HG03354 (cell line): ENCODE results near the gene ACAD8.
"Not testable (repeated sequence)": the region's sequence is repeated elsewhere in the genome, so short reads cannot be mapped to it uniquely, and the experiment has no call there.

Experiments
- ATAC-seq: cut with Tn5 transposase; IDR thresholded peaks from one replicate; pipeline ENCODE4 v1.9.1; 2021; ENCODE audit warnings: mild to moderate bottlenecking; ENCODE audit not compliant: unreplicated experiment, poor library complexity, severe bottlenecking

The ACAD8 gene

DNA sequence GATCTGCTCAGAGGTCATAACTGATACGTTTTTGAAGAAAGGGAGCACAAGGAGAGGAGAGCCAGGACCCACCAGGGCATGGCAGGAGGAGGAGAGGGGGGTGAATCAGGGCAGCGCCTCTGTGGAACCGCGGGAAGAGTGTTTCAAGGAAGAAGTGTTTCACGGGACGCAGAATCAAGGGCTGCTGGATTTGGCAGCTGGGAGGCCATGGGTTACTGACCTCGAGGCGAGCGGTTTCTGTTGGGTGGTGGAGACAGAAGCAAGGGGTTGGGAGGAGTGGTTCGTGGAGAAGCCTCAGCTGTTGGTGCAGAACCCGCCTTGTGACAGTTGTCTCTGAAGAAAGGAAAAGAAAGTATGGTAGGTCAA is 15.8 kb upstream of the ACAD8 start:
- no peak for ATAC-seq

DNA sequence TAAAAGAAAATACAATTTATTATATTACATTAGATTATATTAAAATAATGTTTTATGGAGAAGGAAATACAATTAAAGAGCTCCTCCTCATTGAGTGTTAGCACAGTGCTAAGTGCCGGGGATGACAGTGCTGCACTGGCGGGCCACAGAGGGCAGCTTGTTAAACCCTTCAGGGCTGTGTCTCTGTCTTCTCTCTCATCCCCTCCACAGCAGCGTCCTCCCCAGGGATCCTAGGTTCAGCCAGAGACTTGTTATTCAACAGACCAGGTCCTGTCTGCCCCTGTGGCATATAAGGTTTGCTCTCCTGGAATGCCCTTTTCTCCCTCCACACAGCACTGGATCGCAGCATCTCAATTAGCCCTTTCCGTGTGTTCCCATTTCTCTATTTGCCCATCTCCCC is 14.4 kb upstream of the ACAD8 start:
- ATAC-seq, result no peak

DNA sequence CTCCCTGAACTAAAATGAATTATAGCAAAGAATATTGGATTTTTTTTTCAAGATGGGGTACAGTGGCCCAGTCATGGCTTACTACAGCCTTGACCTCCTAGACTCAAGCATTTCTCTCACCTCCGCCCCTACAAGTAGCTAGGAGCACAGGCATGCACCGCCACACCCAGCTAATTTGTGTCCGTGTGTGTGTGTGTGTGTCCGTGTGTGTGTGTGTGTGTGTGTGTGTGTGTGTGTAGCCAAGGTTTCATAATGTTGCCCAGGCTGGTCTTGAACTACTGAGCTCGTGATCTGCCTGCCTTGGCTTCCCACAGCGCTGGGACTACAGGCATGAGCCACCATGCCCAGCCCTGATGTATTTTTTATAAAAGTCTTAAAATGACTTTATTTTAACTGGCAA is 12.8 kb upstream of the ACAD8 start:
- ATAC-seq, result no peak

DNA sequence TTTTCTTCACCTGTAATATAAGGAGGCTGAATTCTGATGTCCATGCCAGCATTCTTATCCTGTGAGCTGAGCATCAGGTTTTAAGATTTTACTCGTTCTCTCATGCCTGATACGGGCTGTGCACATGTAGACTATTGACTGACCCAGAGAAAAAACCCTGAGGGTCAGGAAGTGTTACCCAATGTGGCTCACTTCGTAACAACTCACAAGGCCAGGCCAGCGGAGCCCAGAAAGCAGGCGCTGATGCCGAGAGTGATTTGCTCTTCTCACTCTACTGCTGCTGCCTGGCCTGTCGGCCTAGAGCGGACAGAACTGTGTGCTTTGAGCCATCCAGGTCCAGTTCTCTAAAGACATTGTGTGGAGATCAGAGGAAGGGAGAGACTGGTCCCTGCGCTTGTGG is 11.0 kb upstream of the ACAD8 start:
- ATAC-seq, result no peak

DNA sequence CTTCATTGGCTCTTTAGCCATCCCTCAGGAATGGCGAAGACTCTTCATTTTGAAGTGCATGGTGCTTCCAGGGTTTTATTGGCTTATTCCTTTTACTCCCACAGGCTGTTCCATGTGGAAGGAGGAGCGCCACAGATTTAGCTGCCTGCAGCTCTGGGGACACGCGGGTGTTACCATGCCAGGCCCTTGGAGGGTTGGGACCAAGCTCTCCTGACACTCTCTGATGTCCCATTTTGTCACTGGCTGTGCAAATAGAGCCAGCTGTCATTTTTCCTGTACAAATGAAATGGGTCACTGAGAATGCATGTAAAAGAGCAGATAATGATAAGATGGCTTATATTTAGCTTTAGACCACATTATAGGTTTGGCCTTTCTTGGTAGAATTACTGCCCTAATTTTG is 9.5 kb upstream of the ACAD8 start:
- no peak for ATAC-seq

DNA sequence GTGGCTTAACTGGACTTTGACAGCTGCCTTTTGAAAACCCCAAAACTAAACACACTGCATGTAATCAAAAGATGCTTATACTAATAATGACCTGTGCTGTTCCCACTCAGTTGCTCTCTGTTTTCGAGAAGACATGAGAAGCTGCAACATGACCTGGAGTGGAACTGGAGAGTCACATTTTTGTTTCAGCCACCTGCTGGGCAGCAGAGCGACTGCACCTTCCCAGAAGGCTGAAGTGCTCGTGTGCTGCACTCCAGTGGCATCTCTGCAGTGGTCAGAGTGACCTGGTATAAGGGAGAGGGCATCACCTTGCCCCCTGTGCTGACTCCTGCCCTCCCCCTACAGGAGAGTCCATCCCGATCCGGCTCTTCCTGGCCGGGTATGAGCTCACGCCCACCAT is 8.8 kb upstream of the ACAD8 start:
- ATAC-seq, result peak; percentile 94

DNA sequence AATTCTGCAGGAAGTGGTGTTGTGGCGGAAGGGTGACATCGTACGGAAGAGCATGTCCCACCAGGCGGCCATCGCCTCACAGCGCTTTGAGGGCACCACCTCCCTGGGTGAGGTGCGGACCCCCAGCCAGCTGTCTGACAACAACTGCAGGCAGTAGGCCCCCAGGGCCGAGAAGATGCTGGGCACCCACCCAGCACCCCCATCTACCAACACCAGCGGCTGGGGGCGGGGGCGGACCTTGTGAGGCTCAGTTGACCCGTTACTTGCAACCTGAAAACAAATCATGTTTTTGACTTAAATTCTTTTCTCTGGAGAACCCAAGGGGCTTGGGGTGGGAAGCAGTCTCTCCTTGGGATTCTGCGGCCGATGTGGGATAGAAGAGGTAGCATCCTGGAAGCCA is 7.9 kb upstream of the ACAD8 start:
- ATAC-seq, result no peak

DNA sequence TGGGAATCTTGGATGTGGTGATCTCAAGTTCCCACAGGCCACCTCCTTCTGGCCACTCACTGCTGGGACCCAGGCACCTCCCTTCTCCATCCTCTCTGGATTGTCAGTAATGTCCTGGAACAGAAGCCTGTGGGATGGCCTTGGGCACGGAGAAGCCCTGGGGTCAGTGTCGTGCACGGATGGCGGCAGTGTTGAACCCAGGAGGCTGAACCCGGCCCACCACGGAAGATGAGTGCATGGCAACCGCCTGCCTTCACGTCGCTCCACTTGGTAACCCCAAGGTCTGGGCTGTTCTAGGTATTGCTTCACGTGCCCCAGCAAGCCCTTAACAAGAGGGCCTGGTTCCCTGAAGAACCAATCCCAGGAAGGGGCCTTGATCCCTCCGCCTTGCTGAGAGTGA is 7.3 kb upstream of the ACAD8 start:
- ATAC-seq, result no peak

DNA sequence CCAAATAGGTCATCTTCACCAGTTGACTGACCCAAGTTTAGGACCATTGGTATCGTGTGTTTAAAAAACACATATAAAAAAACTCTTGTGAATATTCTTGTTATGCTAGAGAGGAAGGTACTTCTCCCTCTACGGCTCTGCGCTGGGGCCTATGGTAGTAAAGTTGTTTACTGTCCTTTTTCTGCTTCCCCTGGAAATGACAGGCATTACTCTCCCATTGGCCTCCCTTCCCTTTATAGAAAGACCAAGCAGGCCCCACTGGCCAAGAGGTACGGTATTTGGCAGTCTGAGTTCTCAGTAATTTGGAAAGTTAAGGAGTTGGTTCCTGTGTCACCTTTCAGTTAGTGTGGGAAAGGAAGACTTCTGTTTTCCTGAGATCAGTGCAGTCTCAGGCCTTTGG is 6.7 kb upstream of the ACAD8 start:
- no peak for ATAC-seq

DNA sequence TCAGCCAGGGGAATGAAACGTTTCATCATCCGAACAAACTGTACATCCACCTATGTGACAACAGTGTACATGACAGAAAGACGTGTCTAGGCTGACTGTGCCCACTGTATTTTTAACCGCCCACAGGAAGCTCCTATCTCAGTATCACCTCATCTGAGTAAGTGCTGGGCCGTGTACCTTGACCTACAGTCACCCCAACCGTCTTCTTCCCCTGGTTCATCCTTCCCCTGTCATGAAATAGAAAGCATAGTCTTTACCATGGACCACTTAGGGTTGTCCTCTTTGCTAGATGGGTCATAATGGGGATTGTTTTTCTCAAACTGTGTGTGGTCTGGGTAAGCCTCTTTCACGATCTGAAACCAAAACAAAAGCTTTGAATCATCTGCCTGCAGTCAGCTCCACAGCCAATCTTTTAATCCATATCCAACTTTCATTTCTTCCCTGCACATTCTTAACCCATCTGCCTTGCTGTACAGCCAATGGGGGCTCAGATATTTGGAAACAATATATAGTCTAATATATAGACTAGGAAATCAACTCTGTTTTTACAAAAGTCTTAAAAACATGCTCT is 4.4 kb upstream of the ACAD8 start:
- no peak for ATAC-seq

DNA sequence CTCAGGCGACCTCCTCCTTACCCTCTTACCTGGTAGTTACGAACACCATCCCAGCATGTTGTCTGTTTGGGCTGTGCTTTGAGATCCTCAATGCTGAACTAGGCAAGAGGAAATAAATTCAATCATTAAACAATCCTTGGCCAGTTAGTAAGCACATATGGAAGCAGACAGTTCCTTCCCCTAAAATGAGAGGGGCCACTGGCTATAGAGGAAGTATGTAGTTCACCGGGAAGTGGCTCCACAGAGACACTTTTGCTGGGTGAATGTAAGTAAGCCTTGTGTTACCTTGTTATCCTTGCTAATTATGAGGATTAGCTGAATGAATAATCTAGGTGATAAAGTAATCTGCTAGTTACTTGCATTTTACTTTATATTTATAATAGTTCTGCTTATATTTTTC is 3.1 kb upstream of the ACAD8 start:
- no peak for ATAC-seq

DNA sequence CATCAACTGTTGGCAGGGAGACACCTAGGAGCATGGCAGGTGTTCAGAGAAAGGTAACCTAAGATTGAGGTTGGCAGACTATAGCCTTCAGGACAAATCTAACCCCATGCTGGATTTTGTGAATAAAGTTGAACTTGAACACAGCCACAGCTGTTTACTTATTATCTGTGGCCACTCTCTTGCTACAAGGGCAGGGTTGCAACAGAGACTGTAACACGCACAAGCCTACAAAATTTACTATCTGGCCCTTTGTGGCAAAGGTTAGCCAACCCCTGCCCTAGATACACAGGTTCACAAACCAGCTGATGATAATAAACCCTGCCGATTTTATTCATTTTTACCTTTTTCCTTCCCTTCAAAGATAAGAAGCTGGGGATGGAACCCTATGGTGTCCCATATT is 2.7 kb upstream of the ACAD8 start:
- no peak for ATAC-seq

DNA sequence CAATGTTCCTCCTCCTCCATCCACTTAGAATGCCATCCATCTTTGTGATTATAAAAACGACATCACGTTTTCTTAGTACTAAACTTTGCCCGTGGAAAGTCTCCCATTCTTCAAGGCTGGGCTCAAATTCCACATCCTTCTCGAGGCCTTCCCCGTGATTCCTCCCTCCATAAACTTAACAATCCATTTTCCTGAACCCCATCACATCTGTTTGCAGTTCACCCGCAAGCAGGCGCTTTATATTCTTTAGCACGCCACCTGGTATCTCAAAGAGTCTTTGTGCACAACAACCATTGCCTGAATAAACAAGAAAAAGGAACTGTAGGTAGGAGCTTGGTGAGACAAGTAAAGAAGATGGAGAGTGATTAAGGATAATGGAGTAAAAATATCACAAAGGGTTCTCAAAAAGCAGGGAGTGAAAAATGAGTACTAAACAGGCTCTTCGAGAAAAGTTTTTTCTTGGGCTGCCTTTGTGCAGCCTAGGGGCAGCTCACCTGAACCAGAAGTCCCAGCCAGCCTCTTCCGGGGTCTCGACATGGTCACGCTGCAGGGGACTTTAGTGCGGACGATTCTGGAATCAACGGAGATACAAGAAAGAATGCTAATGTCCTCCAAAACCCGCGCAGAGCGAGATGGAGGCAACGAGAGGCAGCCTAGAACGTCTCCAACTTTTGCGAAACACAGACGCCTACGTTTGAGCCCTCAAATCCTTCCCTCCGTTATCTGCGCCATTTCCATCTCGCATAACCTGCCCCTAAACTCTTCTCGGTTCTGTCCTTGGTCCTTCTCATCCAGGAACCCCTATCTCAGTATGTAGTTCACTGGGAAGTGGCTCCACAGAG is 801 bp upstream of the ACAD8 start:
- ATAC-seq, result peak; percentile 32

DNA sequence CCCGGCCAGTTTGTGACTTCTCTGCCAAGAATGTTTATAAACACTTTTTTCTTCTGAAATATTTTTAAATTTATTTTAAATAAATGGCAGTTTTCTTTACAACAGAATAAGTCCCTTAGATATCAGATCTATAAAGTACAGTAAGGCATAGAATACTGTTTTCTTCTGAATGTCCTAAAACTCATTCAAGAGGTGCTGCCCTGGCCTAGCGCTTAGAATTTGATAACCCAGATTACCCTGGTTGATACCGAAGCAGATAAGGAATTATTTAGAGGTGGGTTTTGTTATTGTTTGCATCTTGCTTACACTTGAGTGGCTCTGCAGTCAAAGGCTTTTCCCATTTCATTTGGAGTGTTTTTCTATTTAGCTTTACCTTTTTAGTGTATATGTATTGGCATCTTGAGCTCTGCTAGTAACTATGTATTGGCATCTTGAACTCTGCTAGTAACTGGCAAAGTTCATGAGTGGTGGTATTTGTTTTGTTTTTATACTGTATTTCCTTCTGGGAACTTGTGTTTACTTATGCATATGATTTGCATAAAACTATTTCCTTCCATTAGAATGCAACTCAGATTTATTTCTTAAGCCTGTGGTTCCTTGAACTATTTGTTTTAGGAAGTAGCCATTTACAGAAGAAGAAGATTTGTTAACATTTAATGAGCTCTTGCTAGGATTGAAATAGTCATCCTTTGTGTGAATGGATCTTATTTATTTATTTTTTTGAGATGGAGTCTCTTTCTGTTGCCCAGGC is 1.2 kb downstream of the ACAD8 start:
- ATAC-seq, result no peak

DNA sequence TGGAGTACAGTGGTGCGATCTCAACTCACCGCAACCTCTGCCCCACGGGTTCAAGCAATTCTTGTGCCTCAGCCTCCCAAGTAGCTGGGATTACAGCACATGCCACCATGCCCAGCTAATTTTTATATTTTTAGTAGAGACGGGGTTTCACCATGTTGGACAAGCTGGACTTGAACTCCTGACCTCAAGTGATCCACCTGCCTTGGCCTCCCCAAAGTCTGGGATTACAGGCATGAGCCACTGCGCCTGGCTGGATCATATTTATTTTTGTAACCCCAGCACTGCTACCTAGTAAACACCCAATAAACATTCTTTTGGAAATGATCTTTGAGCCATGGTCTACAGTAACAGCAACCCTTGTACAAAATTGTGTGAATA is 1.8 kb downstream of the ACAD8 start:
- not testable (repeated sequence) for ATAC-seq

DNA sequence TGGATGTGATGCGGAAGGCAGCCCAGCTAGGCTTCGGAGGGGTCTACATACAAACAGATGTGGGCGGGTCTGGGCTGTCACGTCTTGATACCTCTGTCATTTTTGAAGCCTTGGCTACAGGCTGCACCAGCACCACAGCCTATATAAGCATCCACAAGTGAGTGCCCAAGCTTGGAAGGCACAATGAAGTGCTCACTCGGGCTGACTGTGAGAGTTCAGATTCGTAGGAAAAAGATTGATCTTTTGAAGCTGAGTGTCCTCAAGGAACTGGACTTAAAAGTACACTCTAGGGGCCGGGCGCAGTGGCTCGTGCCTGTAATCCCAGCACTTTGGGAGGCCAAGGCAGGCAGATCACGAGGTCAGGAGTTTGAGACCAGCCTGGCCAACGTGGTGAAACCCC is 3.7 kb downstream of the ACAD8 start:
- no peak for ATAC-seq

DNA sequence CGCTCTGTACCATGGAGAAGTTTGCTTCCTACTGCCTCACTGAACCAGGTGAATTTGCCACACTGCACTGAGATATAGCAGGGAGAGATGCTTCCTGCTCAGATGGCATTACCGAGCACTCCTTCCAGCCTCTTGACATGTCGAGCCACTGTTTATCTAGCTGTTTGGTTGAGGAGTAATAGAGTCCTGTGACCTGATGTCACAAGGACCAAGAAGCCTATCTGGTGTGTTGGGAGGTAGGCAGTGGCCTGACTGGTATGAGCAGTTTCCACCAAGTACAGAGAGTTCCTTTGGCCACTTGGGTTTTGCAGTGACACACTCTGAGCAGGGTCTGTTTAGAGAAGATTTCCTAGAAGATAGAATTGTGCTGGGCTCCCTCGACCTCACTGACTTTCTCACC is 5.2 kb downstream of the ACAD8 start:
- no peak for ATAC-seq

DNA sequence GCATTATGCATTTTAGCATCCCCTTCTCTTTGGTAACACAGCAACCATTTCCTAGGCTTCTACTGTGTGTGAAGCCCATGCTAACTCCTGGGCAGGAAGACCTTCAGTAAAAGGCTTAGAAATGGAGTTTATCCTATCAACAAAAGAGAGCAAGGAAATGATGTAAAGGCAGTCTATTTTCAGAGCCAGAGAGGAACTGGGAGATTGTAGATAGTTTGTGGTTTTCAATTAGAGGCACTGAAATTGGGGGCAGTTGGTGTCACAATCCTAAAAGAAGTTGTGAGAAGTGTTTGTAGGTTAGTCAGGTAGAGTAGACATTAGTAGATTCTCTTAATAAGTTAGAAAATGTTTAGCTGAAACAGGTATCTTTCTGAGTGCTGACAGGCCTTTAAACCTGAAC is 7.1 kb downstream of the ACAD8 start:
- no peak for ATAC-seq

DNA sequence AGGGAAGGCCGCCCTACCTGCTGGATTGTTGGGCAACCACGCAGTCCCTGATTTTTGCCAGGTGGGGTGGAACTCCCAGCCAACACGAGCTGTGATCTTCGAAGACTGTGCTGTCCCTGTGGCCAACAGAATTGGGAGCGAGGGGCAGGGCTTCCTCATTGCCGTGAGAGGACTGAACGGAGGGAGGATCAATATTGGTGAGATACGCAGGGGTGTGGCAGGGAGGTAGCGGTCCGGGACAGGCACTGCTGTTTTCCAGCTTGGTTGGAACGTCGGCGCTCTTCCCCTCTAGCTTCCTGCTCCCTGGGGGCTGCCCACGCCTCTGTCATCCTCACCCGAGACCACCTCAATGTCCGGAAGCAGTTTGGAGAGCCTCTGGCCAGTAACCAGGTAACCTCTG is 7.6 kb downstream of the ACAD8 start:
- no peak for ATAC-seq

DNA sequence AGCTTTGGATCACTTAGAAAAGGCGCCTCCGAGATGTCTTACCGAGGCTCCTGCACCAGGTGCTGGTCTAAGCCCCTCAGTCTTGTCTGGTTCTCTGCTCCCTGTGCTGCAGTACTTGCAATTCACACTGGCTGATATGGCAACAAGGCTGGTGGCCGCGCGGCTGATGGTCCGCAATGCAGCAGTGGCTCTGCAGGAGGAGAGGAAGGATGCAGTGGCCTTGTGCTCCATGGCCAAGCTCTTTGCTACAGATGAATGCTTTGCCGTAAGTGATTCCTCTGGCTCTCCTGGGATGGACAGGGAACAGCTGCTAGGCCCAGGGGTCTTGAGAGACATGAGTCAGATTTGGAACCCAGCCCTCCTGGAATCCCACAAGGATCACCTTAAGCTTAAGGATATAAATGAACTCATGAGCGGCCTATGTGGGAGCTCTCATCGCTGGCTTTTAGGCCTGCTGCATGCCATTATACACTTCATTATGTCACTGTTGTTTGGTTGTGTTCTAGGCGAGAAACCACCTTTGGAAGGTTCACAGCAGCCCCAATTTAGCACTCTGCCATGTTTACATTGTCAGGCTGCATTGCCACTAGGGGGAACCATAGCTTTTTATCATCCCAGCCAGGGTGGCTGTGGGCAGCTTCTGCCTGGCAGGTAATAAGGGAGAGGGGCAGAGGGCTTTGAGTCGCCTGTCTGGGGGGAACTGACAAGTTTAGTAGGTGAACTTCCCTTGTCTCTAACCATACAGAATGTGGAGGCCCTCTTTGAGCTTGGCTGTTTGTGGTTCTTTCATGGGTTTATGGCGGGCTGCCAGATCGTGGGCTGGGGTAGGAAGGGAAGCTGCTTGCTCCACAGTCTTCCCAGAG is 8.5 kb downstream of the ACAD8 start:
- no peak for ATAC-seq
